GM23338 (cell line): Measurements from ENCODE around the gene BNC2. TPM values are rescaled to one million over a fixed set of nuclear protein-coding genes. Genes with fewer than 3 reads are reported as not detected.
A peak's percentile ranks its signal among the peaks of the same experiment; 100 is the strongest.

ENCODE experiments used
- ATAC-seq: fragments of 200-7000 bp; cut with Tn5 transposase; 3 replicates; pipeline ENCODE4 v1.9.1; 2020
- DNase-seq: peaks from one replicate; pipeline ENCODE4 v3.0.0-alpha.2; 2015; ENCODE audit warnings: low spot score
- H2AFZ ChIP-seq: fragments of 200-600 bp; sonication (generic); 2 replicates; pipeline ENCODE4 v1.8.0; 2016; ENCODE audit warnings: antibody characterized with exemption, mild to moderate bottlenecking, moderate library complexity
- H3F3A ChIP-seq: fragments of 200-600 bp; sonication (generic); replicated peaks from 2 replicates; pipeline ENCODE4 v1.8.0; 2017; ENCODE audit warnings: antibody characterized with exemption, mixed run types, low read depth
- H3K27ac ChIP-seq: fragments of 200-600 bp; sonication (generic); 2 replicates; pipeline ENCODE4 v1.6.1; 2016; ENCODE audit warnings: low read depth
- H3K27me3 ChIP-seq: fragments of 200-600 bp; sonication (generic); 2 replicates; pipeline ENCODE4 v1.8.0; 2016; ENCODE audit warnings: mild to moderate bottlenecking, mixed run types, moderate library complexity; ENCODE audit not compliant: insufficient read depth
- H3K36me3 ChIP-seq: fragments of 200-600 bp; sonication (generic); 2 replicates; pipeline ENCODE4 v1.8.0; 2016; ENCODE audit warnings: mild to moderate bottlenecking; ENCODE audit not compliant: insufficient read depth
- H3K4me1 ChIP-seq: fragments of 200-600 bp; sonication (generic); 2 replicates; pipeline ENCODE4 v1.8.0; 2016; ENCODE audit warnings: mild to moderate bottlenecking, moderate library complexity; ENCODE audit not compliant: insufficient read depth
- H3K4me2 ChIP-seq: fragments of 200-600 bp; sonication (generic); 2 replicates; pipeline ENCODE4 v1.7.1; 2017; ENCODE audit warnings: mixed run types
- H3K4me3 ChIP-seq: fragments of 200-600 bp; sonication (generic); 2 replicates; pipeline ENCODE4 v1.6.1; 2016; ENCODE audit warnings: mixed run types
- H3K79me2 ChIP-seq: fragments of 200-600 bp; sonication (generic); replicated peaks from 2 replicates; pipeline ENCODE4 v1.8.0; 2017; ENCODE audit warnings: mild to moderate bottlenecking; ENCODE audit not compliant: insufficient read depth
- H3K9me2 ChIP-seq: fragments of 200-600 bp; sonication (generic); 2 replicates; pipeline ENCODE4 v1.8.0; 2017; ENCODE audit not compliant: insufficient read depth
- H4K20me1 ChIP-seq: fragments of 200-600 bp; sonication (generic); replicated peaks from 2 replicates; pipeline ENCODE4 v1.8.0; 2017; ENCODE audit warnings: mild to moderate bottlenecking; ENCODE audit not compliant: insufficient read depth
- H3K27ac Mint-ChIP-seq: 2 replicates; pipeline ENCODE4 v1.8.0; 2020; ENCODE audit warnings: inconsistent platforms, mild to moderate bottlenecking, moderate library complexity, mixed read lengths
- H3K27me3 Mint-ChIP-seq: 3 replicates; pipeline ENCODE4 v1.8.0; 2022; ENCODE audit warnings: low read depth, mild to moderate bottlenecking, moderate library complexity, mixed read lengths, inconsistent platforms; ENCODE audit not compliant: insufficient read depth, poor library complexity
- H3K36me3 Mint-ChIP-seq: 3 replicates; pipeline ENCODE4 v1.8.0; 2021; ENCODE audit warnings: low read depth, mild to moderate bottlenecking, inconsistent platforms, moderate library complexity, mixed read lengths
- H3K4me1 Mint-ChIP-seq: 3 replicates; pipeline ENCODE4 v1.8.0; 2020; ENCODE audit warnings: mild to moderate bottlenecking, inconsistent platforms, mixed read lengths
- H3K4me3 Mint-ChIP-seq: 3 replicates; pipeline ENCODE4 v1.8.0; 2021; ENCODE audit warnings: moderate library complexity, mild to moderate bottlenecking, inconsistent platforms, mixed read lengths
- H3K9me3 Mint-ChIP-seq: 3 replicates; pipeline ENCODE4 v1.8.0; 2020; ENCODE audit warnings: moderate library complexity, mild to moderate bottlenecking, inconsistent platforms, mixed read lengths
- CREB1 ChIP-seq: fragments of 250-450 bp; sonication (Bioruptor Pico); IDR thresholded peaks from 2 replicates; pipeline ENCODE4 v1.5.0; 2020; ENCODE audit warnings: low read depth, mild to moderate bottlenecking, moderate library complexity
- ETS1 ChIP-seq: IDR thresholded peaks from 2 replicates; pipeline ENCODE4 v1.6.1; 2016; ENCODE audit warnings: antibody characterized with exemption
- EZH2 ChIP-seq: fragments of 200-600 bp; sonication (generic); IDR thresholded peaks from one replicate; pipeline ENCODE4 v1.8.0; 2017; ENCODE audit warnings: antibody characterized with exemption, mild to moderate bottlenecking, low read depth; ENCODE audit not compliant: unreplicated experiment
- EZH2phosphoT487 ChIP-seq: fragments of 200-600 bp; sonication (generic); IDR thresholded peaks from one replicate; pipeline ENCODE4 v1.8.1; 2018; ENCODE audit warnings: antibody characterized with exemption; ENCODE audit not compliant: unreplicated experiment
- JUNB ChIP-seq: IDR thresholded peaks from one replicate; pipeline ENCODE4 v1.6.1; 2016; ENCODE audit warnings: antibody characterized with exemption; ENCODE audit not compliant: unreplicated experiment
- NANOG ChIP-seq: IDR thresholded peaks from 2 replicates; pipeline ENCODE4 v1.6.1; 2016; ENCODE audit warnings: antibody characterized with exemption, borderline replicate concordance
- POLR2AphosphoS5 ChIP-seq: IDR thresholded peaks from 2 replicates; pipeline ENCODE4 v1.6.1; 2016; ENCODE audit warnings: antibody characterized with exemption, low read depth
- REST ChIP-seq: IDR thresholded peaks from one replicate; pipeline ENCODE4 v1.6.1; 2018; ENCODE audit warnings: antibody characterized with exemption; ENCODE audit not compliant: unreplicated experiment
- ZNF114 ChIP-seq: fragments of 250-450 bp; sonication (Bioruptor Pico); IDR thresholded peaks from 2 replicates; pipeline ENCODE4 v1.5.0; 2020; ENCODE audit warnings: mild to moderate bottlenecking, moderate library complexity
- polyA plus RNA-seq: library from polyadenylated mRNA; unstranded; fragments of >200 nt; fragmentation: Nextera tagmentation; extraction: Ambion mirVana; gene quantifications from 2 replicates; pipeline ENCODE4 v1.2.1, GENCODE V29; 2016
- total RNA-seq: library from RNA; depleted of rRNA; stranded (reverse); fragments of >200 nt; shearing (Covaris generic); gene quantifications from 2 replicates; pipeline ENCODE4 v1.2.3, GENCODE V29; 2014
- TF ChIP-seq, protein P1 (sequence below), 2 experiments: fragments of 200-600 bp in 1 of 2; sonication (generic) in 1 of 2; conservative IDR thresholded peaks; 2 replicates each; pipeline versions ENCODE4 v1.5.1 to v1.6.1; 2016 to 2017; ENCODE audit warnings: antibody characterized with exemption in 2 of 2, low read depth in 2 of 2, mild to moderate bottlenecking in 2 of 2, moderate library complexity in 1 of 2

Gene BNC2
- total and polyA plus RNA-seq, 2 experiments from 2014 or later = 12.7 to 13.2 TPM

GRCh38 chr9:16680975-16681651, 189.4 kb downstream of the BNC2 start:
- no peaks in the 10 kb centered on the region for H3K36me3 Mint-ChIP-seq
- Histone ChIP-seq H3K27me3 (no peaks in the 10 kb centered on the region), H4K20me1 (no peaks in the 10 kb centered on the region), H3K4me2 (no peak overlapping the region), H3K36me3 (no peaks in the 10 kb centered on the region), H3K9me2 (no peaks in the 10 kb centered on the region), H3K27ac (no peak overlapping the region), H2AFZ (no peak overlapping the region), H3F3A (no peaks in the 10 kb centered on the region), H3K79me2 (peaks cover 4% of the 10 kb centered on the region; the same call in 1 of the 2 replicates), H3K4me3 (no peak overlapping the region), H3K4me1 (peaks cover 15% of the 10 kb centered on the region)
- peaks cover 4% of the 10 kb centered on the region for H3K27me3 Mint-ChIP-seq
- H3K9me3 Mint-ChIP-seq = no peaks in the 10 kb centered on the region
- peaks cover 49% of the 10 kb centered on the region for H3K4me1 Mint-ChIP-seq
- H3K27ac Mint-ChIP-seq = peak overlapping the region; percentile 66
- DNase-seq = no peak
- TF ChIP-seq POLR2AphosphoS5 = no peak
- no peak overlapping the region for H3K4me3 Mint-ChIP-seq
- ATAC-seq = no peak

- no peak overlapping the region for H3K4me3 Mint-ChIP-seq
- H3K79me2 ChIP-seq = peaks cover 4% of the 10 kb centered on the region; the same call in 1 of the 2 replicates
- no peak overlapping the region for H3K4me2 ChIP-seq
- no peaks in the 10 kb centered on the region for H3K9me2 ChIP-seq
- no peaks in the 10 kb centered on the region for H3K27me3 ChIP-seq
- H3K27ac ChIP-seq = no peak overlapping the region
- ATAC-seq = no peak
- H3K36me3 Mint-ChIP-seq = no peaks in the 10 kb centered on the region
- DNase-seq = no peak
- peak overlapping the region; percentile 66; the same call in 1 of the 2 replicates for H3K27ac Mint-ChIP-seq
- no peaks in the 10 kb centered on the region for H3K36me3 ChIP-seq
- no peak overlapping the region for H2AFZ ChIP-seq
- H3F3A ChIP-seq = no peaks in the 10 kb centered on the region
- no peaks in the 10 kb centered on the region for H4K20me1 ChIP-seq
- H3K9me3 Mint-ChIP-seq = no peaks in the 10 kb centered on the region
- no peak overlapping the region for H3K4me3 ChIP-seq
- peaks cover 4% of the 10 kb centered on the region for H3K27me3 Mint-ChIP-seq
- H3K4me1 Mint-ChIP-seq = peaks cover 47% of the 10 kb centered on the region
- peaks cover 15% of the 10 kb centered on the region for H3K4me1 ChIP-seq
- TF ChIP-seq, protein P1, sequence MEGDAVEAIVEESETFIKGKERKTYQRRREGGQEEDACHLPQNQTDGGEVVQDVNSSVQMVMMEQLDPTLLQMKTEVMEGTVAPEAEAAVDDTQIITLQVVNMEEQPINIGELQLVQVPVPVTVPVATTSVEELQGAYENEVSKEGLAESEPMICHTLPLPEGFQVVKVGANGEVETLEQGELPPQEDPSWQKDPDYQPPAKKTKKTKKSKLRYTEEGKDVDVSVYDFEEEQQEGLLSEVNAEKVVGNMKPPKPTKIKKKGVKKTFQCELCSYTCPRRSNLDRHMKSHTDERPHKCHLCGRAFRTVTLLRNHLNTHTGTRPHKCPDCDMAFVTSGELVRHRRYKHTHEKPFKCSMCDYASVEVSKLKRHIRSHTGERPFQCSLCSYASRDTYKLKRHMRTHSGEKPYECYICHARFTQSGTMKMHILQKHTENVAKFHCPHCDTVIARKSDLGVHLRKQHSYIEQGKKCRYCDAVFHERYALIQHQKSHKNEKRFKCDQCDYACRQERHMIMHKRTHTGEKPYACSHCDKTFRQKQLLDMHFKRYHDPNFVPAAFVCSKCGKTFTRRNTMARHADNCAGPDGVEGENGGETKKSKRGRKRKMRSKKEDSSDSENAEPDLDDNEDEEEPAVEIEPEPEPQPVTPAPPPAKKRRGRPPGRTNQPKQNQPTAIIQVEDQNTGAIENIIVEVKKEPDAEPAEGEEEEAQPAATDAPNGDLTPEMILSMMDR (conservative IDR thresholded peaks at IDR 0.05; ENCODE audit: low read depth in 2 of 2) = no peak
- no peak for TF ChIP-seq CREB1 (CRISPR knock-in tag)
- no peak for TF ChIP-seq EZH2phosphoT487
- TF ChIP-seq JUNB = no peak
- no peak for TF ChIP-seq REST
- TF ChIP-seq NANOG = no peak
- no peak for TF ChIP-seq ZNF114 (CRISPR knock-in tag)
- TF ChIP-seq EZH2 = no peak
- no peak for TF ChIP-seq POLR2AphosphoS5
- no peak for TF ChIP-seq ETS1
Observed at GRCh38 chr9:16680541-16680940, 189.9 kb downstream of the BNC2 start.
